Transverse colon (tissue), 4 donors: ENCODE measurements around the gene SNX25. TPM values are rescaled to one million over a fixed set of nuclear protein-coding genes. Genes with fewer than 3 reads are reported as not detected.

ENCODE experiments used
- DNase-seq: peaks from one replicate; pipeline ENCODE4 v3.0.0-alpha.2; 2019
- H3K27ac ChIP-seq, 4 donors: fragments of 200-600 bp; sonication (generic); 2 replicates each; pipeline ENCODE4 v1.5.1; 2016 to 2018; ENCODE audit warnings: inconsistent platforms in 4 of 4
- H3K27me3 ChIP-seq: fragments of 200-600 bp; sonication (generic); 2 replicates; pipeline ENCODE4 v1.5.1; 2017; ENCODE audit warnings: inconsistent platforms
- H3K36me3 ChIP-seq, 4 donors: fragments of 200-600 bp; sonication (generic); 2 replicates each; pipeline ENCODE4 v1.5.1; 2017 to 2019; ENCODE audit warnings: inconsistent platforms in 4 of 4
- H3K4me1 ChIP-seq, 4 donors: fragments of 200-600 bp; sonication (generic); 2 replicates each; pipeline ENCODE4 v1.5.1; 2017 to 2020; ENCODE audit warnings: inconsistent platforms in 4 of 4
- H3K4me3 ChIP-seq, 4 donors: fragments of 200-600 bp; sonication (generic); 1 replicate in 1 of 4; 2 replicates in 3 of 4; pipeline versions ENCODE4 v1.5.1 to v1.6.1; 2017 to 2019; ENCODE audit warnings: inconsistent platforms in 4 of 4
- H3K9me3 ChIP-seq, 2 donors: fragments of 200-600 bp; sonication (generic); 2 replicates each; pipeline ENCODE4 v1.5.1; 2017 to 2019; ENCODE audit warnings: inconsistent platforms in 2 of 2
- EP300 ChIP-seq: sonication (generic); formaldehyde crosslinking; IDR thresholded peaks from one replicate; pipeline ENCODE4 v1.6.1; 2017; ENCODE audit warnings: antibody characterized with exemption, low read depth
- POLR2A ChIP-seq: fragments of 450-650 bp; IDR thresholded peaks from one replicate; pipeline ENCODE4 v1.6.1; 2016; ENCODE audit warnings: antibody characterized with exemption, mild to moderate bottlenecking, moderate library complexity
- POLR2AphosphoS5 ChIP-seq, 3 donors: sonication (generic); formaldehyde crosslinking; IDR thresholded peaks; one replicate each; pipeline ENCODE4 v1.6.1; 2016; ENCODE audit warnings: antibody characterized with exemption in 3 of 3
- WGBS, 2 donors: methylation state at CpG; one replicate each; pipeline ENCODE4 v1.1.5; 2018; ENCODE audit warnings: low coverage in 1 of 2; 5-methylcytosine and 5-hydroxymethylcytosine counted together
- in situ Hi-C, 4 donors: fragments of 200-750 bp; cut with MboI; loops; one replicate each; pipeline versions ENCODE4 v1.15.0 to v1.15.1; 2017; ENCODE audit warnings: low sequenced_read_pairs in 3 of 4, low pct_ligation_motif_present in 1 of 4, low pct_unique_long_range_greater_than_20kb in 1 of 4
- intact Hi-C: fragments of 100-400 bp; cut with DNase I; formaldehyde crosslinking; loops from one replicate; pipeline ENCODE4 v1.15.1; 2023; ENCODE audit warnings: low total_unique reads
- total RNA-seq, 4 donors: library from RNA; depleted of rRNA; stranded (reverse); fragments of >200 nt; gene quantifications; one replicate each; pipeline ENCODE4 v1.1.0, GENCODE V29; 2016
- TF ChIP-seq, protein P1 (sequence below), 5 experiments: fragments of 200-600 bp in 3 of 5; fragments of 450-650 bp in 2 of 5; sonication (generic) in 3 of 5; IDR thresholded peaks; 1 replicate in 2 of 5; 2 replicates in 3 of 5; pipeline ENCODE4 v1.5.1; 2016 to 2017; ENCODE audit warnings: antibody characterized with exemption in 5 of 5, inconsistent platforms in 3 of 5, mild to moderate bottlenecking in 2 of 5, moderate library complexity in 1 of 5

Gene SNX25
- total RNA-seq, 4 donors from 2014 or later: 17.1 to 68.5 (median 19.5) TPM

DNA sequence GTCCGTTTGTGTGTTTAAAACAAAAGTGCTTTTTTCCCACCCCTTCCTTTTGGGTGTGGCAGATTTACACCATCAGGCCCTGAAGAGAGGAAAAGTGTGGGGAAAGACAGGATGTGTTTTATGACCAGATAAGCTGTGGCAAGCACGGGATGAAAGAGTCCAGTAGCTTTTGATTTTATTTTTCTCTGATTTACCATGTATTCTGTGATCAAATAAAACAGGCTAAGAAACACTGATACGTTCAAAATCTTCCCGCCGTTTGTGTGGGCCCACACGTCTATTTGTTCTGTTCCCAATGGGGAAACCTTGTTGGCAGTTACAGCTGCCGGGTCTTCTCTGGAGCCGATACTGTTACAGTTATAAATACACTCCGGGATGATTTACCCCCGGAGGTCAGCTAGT, 175.5 kb downstream of the SNX25 start:
- in situ Hi-C loops: no loop called here
- H3K27me3 ChIP-seq: no peaks in the 10 kb centered on the region
- 0 to 25% methylated on average over 5 to 10 of the region's 10 CpGs for WGBS, 2 donors
- H3K36me3 ChIP-seq: no peaks in the 10 kb centered on the region
- H3K4me3 ChIP-seq: no peak overlapping the region
- no peaks in the 10 kb centered on the region for H3K9me3 ChIP-seq
- no peak for TF ChIP-seq POLR2A
- TF ChIP-seq EP300: no peak
- TF ChIP-seq, protein P1, sequence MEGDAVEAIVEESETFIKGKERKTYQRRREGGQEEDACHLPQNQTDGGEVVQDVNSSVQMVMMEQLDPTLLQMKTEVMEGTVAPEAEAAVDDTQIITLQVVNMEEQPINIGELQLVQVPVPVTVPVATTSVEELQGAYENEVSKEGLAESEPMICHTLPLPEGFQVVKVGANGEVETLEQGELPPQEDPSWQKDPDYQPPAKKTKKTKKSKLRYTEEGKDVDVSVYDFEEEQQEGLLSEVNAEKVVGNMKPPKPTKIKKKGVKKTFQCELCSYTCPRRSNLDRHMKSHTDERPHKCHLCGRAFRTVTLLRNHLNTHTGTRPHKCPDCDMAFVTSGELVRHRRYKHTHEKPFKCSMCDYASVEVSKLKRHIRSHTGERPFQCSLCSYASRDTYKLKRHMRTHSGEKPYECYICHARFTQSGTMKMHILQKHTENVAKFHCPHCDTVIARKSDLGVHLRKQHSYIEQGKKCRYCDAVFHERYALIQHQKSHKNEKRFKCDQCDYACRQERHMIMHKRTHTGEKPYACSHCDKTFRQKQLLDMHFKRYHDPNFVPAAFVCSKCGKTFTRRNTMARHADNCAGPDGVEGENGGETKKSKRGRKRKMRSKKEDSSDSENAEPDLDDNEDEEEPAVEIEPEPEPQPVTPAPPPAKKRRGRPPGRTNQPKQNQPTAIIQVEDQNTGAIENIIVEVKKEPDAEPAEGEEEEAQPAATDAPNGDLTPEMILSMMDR (IDR thresholded peaks at IDR 0.05): no peak
- no peak for TF ChIP-seq POLR2AphosphoS5 (IDR thresholded peaks at IDR 0.05)
- H3K4me1 ChIP-seq: peaks cover 0 to 10% (median 7%) of the 10 kb centered on the region in 4 donors
- no peak overlapping the region for H3K27ac ChIP-seq
- DNase-seq: no peak
- intact Hi-C loops: no loop called here

- TF ChIP-seq, protein P1 (IDR thresholded peaks at IDR 0.05): no peak
- no peak for TF ChIP-seq POLR2AphosphoS5 (IDR thresholded peaks at IDR 0.05)
- TF ChIP-seq EP300: no peak
- no peak for TF ChIP-seq POLR2A
- WGBS, 2 donors: 96% methylated on average over 12 of the region's 12 CpGs; no CpG with 5 or more reads in 1 of the 2 donors
- no peak for DNase-seq
- Histone ChIP-seq H3K4me1 (peaks cover 0 to 10% (median 7%) of the 10 kb centered on the region in 4 donors), H3K9me3 (no peaks in the 10 kb centered on the region), H3K4me3 (no peak overlapping the region), H3K36me3 (no peaks in the 10 kb centered on the region), H3K27ac (no peak overlapping the region), H3K27me3 (no peaks in the 10 kb centered on the region)
- in situ Hi-C loops: no loop called here
- intact Hi-C loops: no loop called here
Observed at GRCh38 chr4:185387957-185388356, 178.6 kb downstream of the SNX25 start.

- H3K27ac ChIP-seq: no peak overlapping the region
- intact Hi-C loops: no loop called here
Observed at GRCh38 chr4:185390941-185391340, 181.5 kb downstream of the SNX25 start.

GRCh38 chr4:185392156-185392555, 182.8 kb downstream of the SNX25 start:
- Histone ChIP-seq H3K4me1 (peaks cover 0 to 11% (median 4%) of the 10 kb centered on the region in 4 donors), H3K27me3 (no peaks in the 10 kb centered on the region), H3K9me3 (no peaks in the 10 kb centered on the region), H3K4me3 (no peak overlapping the region), H3K36me3 (no peaks in the 10 kb centered on the region), H3K27ac (no peak overlapping the region)
- WGBS, 2 donors: 85 to 94% methylated on average over 1 of the region's 1 CpG
- no peak for TF ChIP-seq EP300
- TF ChIP-seq, protein P1 (IDR thresholded peaks at IDR 0.05): no peak
- no peak for TF ChIP-seq POLR2A
- TF ChIP-seq POLR2AphosphoS5 (IDR thresholded peaks at IDR 0.05): no peak
- in situ Hi-C loops (loop anchor here in 2 of 4 donors (10.0 kb wide), 2 partner anchors 177 to 187 kb away; partner anchors contain the start of genes CFAP97 (in 1 of the 2) and SNX25 (in 1 of the 2)), intact Hi-C loops (no loop called here)
- DNase-seq: no peak

More at GRCh38 chr4:185390941-185391340, 181.5 kb downstream of the SNX25 start:
- WGBS, 2 donors: 83 to 94% methylated on average over 4 to 6 of the region's 6 CpGs
- no peak for DNase-seq
- TF ChIP-seq POLR2A (no peak), EP300 (no peak)
- TF ChIP-seq, protein P1 (IDR thresholded peaks at IDR 0.05): no peak
- no peak overlapping the region for H3K4me3 ChIP-seq
- no peaks in the 10 kb centered on the region for H3K36me3 ChIP-seq
- in situ Hi-C loops: loop anchor here in 2 of 4 donors (10.0 kb wide), 2 partner anchors 176 to 186 kb away; partner anchors contain the start of genes CFAP97 (in 1 of the 2) and SNX25 (in 1 of the 2)
- no peaks in the 10 kb centered on the region for H3K27me3 ChIP-seq
- H3K9me3 ChIP-seq: no peaks in the 10 kb centered on the region
- H3K4me1 ChIP-seq: peaks cover 0 to 6% (median under 1%) of the 10 kb centered on the region in 4 donors
